ENCODE results near the gene DRC3. TPM values are rescaled to one million over a fixed set of nuclear protein-coding genes. Genes with fewer than 3 reads are reported as not detected.
A peak's percentile ranks its signal among the peaks of the same experiment; 100 is the strongest.

Gene DRC3
- total RNA-seq, 2 donors from 2014 or later = 0.47 TPM; not detected in 1

DNA sequence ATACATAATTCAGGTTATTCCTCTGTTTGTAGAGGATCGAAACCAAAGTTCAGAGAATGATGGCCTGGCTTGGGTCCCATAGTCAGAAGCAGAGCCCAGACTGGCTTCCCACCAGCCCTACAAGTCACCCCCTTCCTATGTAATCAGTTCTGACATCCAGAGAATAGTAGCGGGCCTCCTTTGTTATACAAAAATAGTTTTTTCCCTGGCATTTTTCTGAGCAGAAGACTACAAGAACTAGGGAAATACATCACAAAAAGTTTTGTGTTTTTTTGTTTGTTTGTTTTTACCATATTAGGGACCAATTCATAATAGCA lies 47.1 kb downstream of the DRC3 start:
- ATAC-seq = no peak
- Mint-ChIP-seq H3K4me3 (no peak overlapping the region), H3K36me3 (no peaks in the 10 kb centered on the region), H3K9me3 (no peaks in the 10 kb centered on the region), H3K27ac (no peak overlapping the region), H3K27me3 (no peaks in the 10 kb centered on the region), H3K4me1 (ENCODE audit: low read depth in 2 of 2) (peaks cover 0 to under 1% of the 10 kb centered on the region in 2 donors)
- no peak for DNase-seq (ENCODE audit: low spot score)

GRCh38 chr17:18020971-18021370 lies 48.3 kb downstream of the DRC3 start:
- no peaks in the 10 kb centered on the region for H3K27me3 Mint-ChIP-seq
- peaks cover 10 to 12% of the 10 kb centered on the region in 2 donors for H3K4me1 Mint-ChIP-seq (ENCODE audit: low read depth in 2 of 2)
- ATAC-seq = no peak
- H3K4me3 Mint-ChIP-seq = no peak overlapping the region
- no peaks in the 10 kb centered on the region for H3K9me3 Mint-ChIP-seq
- DNase-seq (ENCODE audit: low spot score) = no peak
- H3K27ac Mint-ChIP-seq = no peak overlapping the region
- no peaks in the 10 kb centered on the region for H3K36me3 Mint-ChIP-seq

GRCh38 chr17:18021372-18021771 lies 48.7 kb downstream of the DRC3 start:
- H3K27me3 Mint-ChIP-seq = no peaks in the 10 kb centered on the region
- ATAC-seq (no peak), DNase-seq (ENCODE audit: low spot score) (no peak)
- no peaks in the 10 kb centered on the region for H3K36me3 Mint-ChIP-seq
- no peak overlapping the region for H3K4me3 Mint-ChIP-seq
- peaks cover 14 to 16% of the 10 kb centered on the region in 2 donors for H3K4me1 Mint-ChIP-seq (ENCODE audit: low read depth in 2 of 2)
- no peak overlapping the region for H3K27ac Mint-ChIP-seq
- no peaks in the 10 kb centered on the region for H3K9me3 Mint-ChIP-seq

- DNase-seq (ENCODE audit: low spot score) (no peak), ATAC-seq (peak; percentile 93)
- Mint-ChIP-seq H3K4me3 (peak overlapping the region; percentile 52), H3K9me3 (no peaks in the 10 kb centered on the region), H3K27me3 (no peaks in the 10 kb centered on the region), H3K36me3 (no peaks in the 10 kb centered on the region), H3K27ac (peak overlapping the region; percentile 77 to 87), H3K4me1 (ENCODE audit: low read depth in 2 of 2) (peaks cover 18 to 26% of the 10 kb centered on the region in 2 donors)
Measured at GRCh38 chr17:18025241-18025944, 52.7 kb downstream of the DRC3 start.

GRCh38 chr17:18025945-18026776 lies 53.5 kb downstream of the DRC3 start:
- ATAC-seq = peak; percentile 78 to 92
- H3K27me3 Mint-ChIP-seq = no peaks in the 10 kb centered on the region
- H3K4me1 Mint-ChIP-seq (ENCODE audit: low read depth in 2 of 2) = peaks cover 18 to 26% of the 10 kb centered on the region in 2 donors
- no peaks in the 10 kb centered on the region for H3K36me3 Mint-ChIP-seq
- H3K9me3 Mint-ChIP-seq = no peaks in the 10 kb centered on the region
- peak overlapping the region; percentile 52 for H3K4me3 Mint-ChIP-seq
- peak overlapping the region; percentile 77 to 87 for H3K27ac Mint-ChIP-seq
- no peak for DNase-seq (ENCODE audit: low spot score)

DNA sequence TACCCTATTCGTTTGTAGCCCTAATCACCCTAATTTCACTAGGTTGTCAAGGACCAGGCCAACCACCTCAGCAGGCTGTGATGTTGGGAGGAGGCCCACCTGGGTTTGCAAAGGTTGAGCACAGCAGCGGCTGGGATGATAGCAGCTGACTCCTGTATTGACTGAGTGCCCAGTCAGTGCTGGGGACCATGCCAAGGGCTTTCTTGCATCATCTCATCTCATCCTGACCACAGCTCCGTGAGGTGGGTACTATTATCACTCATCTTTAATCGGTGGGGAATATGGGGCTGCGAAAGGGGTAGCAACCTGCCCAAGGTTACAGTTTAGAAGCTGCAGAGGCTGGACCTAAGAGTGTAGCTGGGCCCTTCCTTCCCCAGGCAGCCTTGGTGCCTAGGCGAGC lies 54.6 kb downstream of the DRC3 start:
- peak in 1 of 2 donors; percentile 18 for ATAC-seq
- H3K36me3 Mint-ChIP-seq = no peaks in the 10 kb centered on the region
- no peak overlapping the region for H3K4me3 Mint-ChIP-seq
- no peak for DNase-seq (ENCODE audit: low spot score)
- H3K4me1 Mint-ChIP-seq (ENCODE audit: low read depth in 2 of 2) = peaks cover 20 to 31% of the 10 kb centered on the region in 2 donors
- no peaks in the 10 kb centered on the region for H3K27me3 Mint-ChIP-seq
- no peaks in the 10 kb centered on the region for H3K9me3 Mint-ChIP-seq
- H3K27ac Mint-ChIP-seq = peak overlapping the region in 1 of 2 donors; percentile 61

GRCh38 chr17:18028114-18028951 lies 55.7 kb downstream of the DRC3 start:
- Mint-ChIP-seq H3K27me3 (no peaks in the 10 kb centered on the region), H3K9me3 (no peaks in the 10 kb centered on the region), H3K4me1 (ENCODE audit: low read depth in 2 of 2) (peaks cover 27 to 38% of the 10 kb centered on the region in 2 donors), H3K4me3 (no peak overlapping the region), H3K36me3 (no peaks in the 10 kb centered on the region), H3K27ac (peak overlapping the region in 1 of 2 donors; percentile 61)
- DNase-seq (ENCODE audit: low spot score) (no peak), ATAC-seq (no peak)

GRCh38 chr17:18028952-18029540 lies 56.4 kb downstream of the DRC3 start:
- no peak overlapping the region for H3K27ac Mint-ChIP-seq
- H3K4me3 Mint-ChIP-seq = no peak overlapping the region
- no peaks in the 10 kb centered on the region for H3K9me3 Mint-ChIP-seq
- no peak for ATAC-seq
- H3K27me3 Mint-ChIP-seq = no peaks in the 10 kb centered on the region
- H3K4me1 Mint-ChIP-seq (ENCODE audit: low read depth in 2 of 2) = peaks cover 32 to 44% of the 10 kb centered on the region in 2 donors
- no peaks in the 10 kb centered on the region for H3K36me3 Mint-ChIP-seq
- no peak for DNase-seq (ENCODE audit: low spot score)

DNA sequence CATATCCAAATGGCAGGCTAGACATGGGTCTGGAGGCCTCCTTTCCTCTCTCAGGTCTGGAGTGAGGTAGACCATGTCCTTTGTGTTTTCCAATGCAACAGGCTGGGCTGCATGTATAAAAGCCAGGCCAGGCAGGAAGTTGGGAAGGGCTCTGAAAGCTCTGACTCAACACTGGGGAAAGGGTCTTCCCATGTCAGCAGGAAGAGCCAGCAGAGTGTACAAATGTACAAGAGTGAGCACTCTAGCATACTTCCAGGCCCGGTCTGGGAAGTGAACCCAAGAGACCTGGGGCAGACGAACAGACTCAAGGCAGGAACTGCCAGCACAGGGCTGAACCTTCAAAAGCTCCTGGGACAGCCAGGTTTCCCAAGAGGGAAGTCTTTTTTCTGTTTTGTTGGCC lies 59.3 kb downstream of the DRC3 start:
- ATAC-seq = no peak
- H3K27ac Mint-ChIP-seq = no peak overlapping the region
- no peaks in the 10 kb centered on the region for H3K36me3 Mint-ChIP-seq

GRCh38 chr17:18033442-18034099 lies 60.9 kb downstream of the DRC3 start:
- ATAC-seq (peak; percentile 80 to 85), DNase-seq (ENCODE audit: low spot score) (peak; percentile 74)
- H3K9me3 Mint-ChIP-seq = no peaks in the 10 kb centered on the region
- H3K27me3 Mint-ChIP-seq = no peaks in the 10 kb centered on the region
- no peak overlapping the region for H3K4me3 Mint-ChIP-seq
- peaks cover 31% of the 10 kb centered on the region in 2 donors for H3K4me1 Mint-ChIP-seq (ENCODE audit: low read depth in 2 of 2)
- no peaks in the 10 kb centered on the region for H3K36me3 Mint-ChIP-seq
- peak overlapping the region in 1 of 2 donors; percentile 53 for H3K27ac Mint-ChIP-seq

More for the DNA sequence above, 59.3 kb downstream of the DRC3 start:
- DNase-seq (ENCODE audit: low spot score) = no peak
- Mint-ChIP-seq H3K4me3 (no peak overlapping the region), H3K9me3 (no peaks in the 10 kb centered on the region), H3K27me3 (no peaks in the 10 kb centered on the region), H3K4me1 (ENCODE audit: low read depth in 2 of 2) (peaks cover 17 to 23% of the 10 kb centered on the region in 2 donors)

GRCh38 chr17:18035704-18036103 lies 63.0 kb downstream of the DRC3 start:
- H3K27me3 Mint-ChIP-seq = no peaks in the 10 kb centered on the region
- H3K36me3 Mint-ChIP-seq = peaks cover 4% of the 10 kb centered on the region
- no peak for ATAC-seq
- no peak for DNase-seq (ENCODE audit: low spot score)
- H3K9me3 Mint-ChIP-seq = no peaks in the 10 kb centered on the region
- H3K27ac Mint-ChIP-seq = no peak overlapping the region
- H3K4me1 Mint-ChIP-seq (ENCODE audit: low read depth in 2 of 2) = peaks cover 42 to 46% of the 10 kb centered on the region in 2 donors
- no peak overlapping the region for H3K4me3 Mint-ChIP-seq

DNA sequence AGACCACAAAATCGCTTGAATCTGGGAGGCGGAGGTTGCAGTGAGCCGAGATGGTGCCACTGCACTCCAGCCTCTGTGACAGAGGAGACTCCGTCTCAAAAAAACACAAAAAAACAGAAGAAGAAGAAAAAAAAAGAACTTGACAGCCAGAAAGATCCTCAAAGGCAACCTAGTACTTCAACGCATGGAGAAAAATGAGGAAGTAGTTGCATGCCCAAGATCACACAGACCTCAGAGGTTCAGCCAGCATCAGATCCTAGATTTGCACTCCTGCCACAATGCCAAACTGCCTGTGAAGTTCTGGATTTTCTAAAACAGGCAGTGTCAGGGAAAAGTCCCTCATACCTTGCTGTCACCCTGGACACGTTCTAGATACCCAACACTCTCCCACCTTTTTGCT lies 64.8 kb downstream of the DRC3 start:
- H3K9me3 Mint-ChIP-seq = no peaks in the 10 kb centered on the region

More for the DNA sequence above, 64.8 kb downstream of the DRC3 start:
- ATAC-seq (no peak), DNase-seq (ENCODE audit: low spot score) (no peak)
- no peaks in the 10 kb centered on the region for H3K27me3 Mint-ChIP-seq
- peak overlapping the region; percentile 71 to 88 for H3K27ac Mint-ChIP-seq
- peak overlapping the region; percentile 98 for H3K4me3 Mint-ChIP-seq
- peaks cover 46 to 53% of the 10 kb centered on the region in 2 donors for H3K4me1 Mint-ChIP-seq (ENCODE audit: low read depth in 2 of 2)
- H3K36me3 Mint-ChIP-seq = peaks cover 4% of the 10 kb centered on the region
